H9 (cell line): ENCODE data around the gene ITGA4. TPM values are rescaled to one million over a fixed set of nuclear protein-coding genes. Genes with fewer than 3 reads are reported as not detected.

Experiments used
- DNase-seq: peaks from one replicate; pipeline ENCODE4 v3.0.0-alpha.2; 2017
- H2AFZ ChIP-seq: one replicate; pipeline ENCODE4 v1.6.1; 2013; ENCODE audit warnings: mild to moderate bottlenecking, low read length, control low read depth, moderate library complexity
- H2AK5ac ChIP-seq: 2 replicates; pipeline ENCODE4 v1.6.1; 2013; ENCODE audit warnings: low read length, control low read depth, mixed read lengths; ENCODE audit not compliant: insufficient read length
- H2BK120ac ChIP-seq: one replicate; pipeline ENCODE4 v1.6.1; 2013; ENCODE audit warnings: low read depth, mild to moderate bottlenecking, low read length, control low read depth, inconsistent platforms; ENCODE audit not compliant: poor library complexity, severe bottlenecking
- H2BK12ac ChIP-seq: 2 replicates; pipeline ENCODE4 v1.6.1; 2013; ENCODE audit warnings: low read length, control low read depth, mixed read lengths, low read depth; ENCODE audit not compliant: insufficient read length
- H2BK15ac ChIP-seq: 2 replicates; pipeline ENCODE4 v1.6.1; 2013; ENCODE audit warnings: low read depth, low read length, control low read depth
- H2BK20ac ChIP-seq: one replicate; pipeline ENCODE4 v1.6.1; 2013; ENCODE audit warnings: low read depth, mild to moderate bottlenecking, low read length, control low read depth, inconsistent platforms; ENCODE audit not compliant: poor library complexity, severe bottlenecking
- H2BK5ac ChIP-seq: 2 replicates; pipeline ENCODE4 v1.6.1; 2013; ENCODE audit warnings: low read length, control low read depth, mixed read lengths; ENCODE audit not compliant: insufficient read length
- H3K14ac ChIP-seq: 2 replicates; pipeline ENCODE4 v1.6.1; 2013; ENCODE audit warnings: low read length, control low read depth; ENCODE audit not compliant: insufficient read depth
- H3K18ac ChIP-seq: 2 replicates; pipeline ENCODE4 v1.6.1; 2013; ENCODE audit warnings: low read depth, mild to moderate bottlenecking, mixed read lengths, low read length, control low read depth; ENCODE audit not compliant: insufficient read length
- H3K23ac ChIP-seq: 2 replicates; pipeline ENCODE4 v1.6.1; 2013; ENCODE audit warnings: low read length, control low read depth, mixed read lengths, low read depth; ENCODE audit not compliant: insufficient read length
- H3K23me2 ChIP-seq: 2 replicates; pipeline ENCODE4 v1.6.1; 2013; ENCODE audit warnings: low read depth, mild to moderate bottlenecking, mixed read lengths, low read length, control low read depth; ENCODE audit not compliant: insufficient read length, poor library complexity, severe bottlenecking
- H3K27ac ChIP-seq: 2 replicates; pipeline ENCODE4 v1.5.1; 2013; ENCODE audit warnings: low read length, control low read depth, mixed read lengths, low read depth; ENCODE audit not compliant: insufficient read length
- H3K27me3 ChIP-seq: 2 replicates; pipeline ENCODE4 v1.6.1; 2013; ENCODE audit warnings: low read length, control low read depth, inconsistent platforms; ENCODE audit not compliant: insufficient read depth
- H3K4ac ChIP-seq: 2 replicates; pipeline ENCODE4 v1.6.1; 2013; ENCODE audit warnings: low read depth, mild to moderate bottlenecking, control low read depth, inconsistent platforms, low read length, moderate library complexity
- H3K4me1 ChIP-seq: 2 replicates; pipeline ENCODE4 v1.6.1; 2013; ENCODE audit warnings: low read length, control low read depth, inconsistent platforms; ENCODE audit not compliant: insufficient read depth
- H3K4me2 ChIP-seq: 2 replicates; pipeline ENCODE4 v1.6.1; 2013; ENCODE audit warnings: low read length, control low read depth, mixed read lengths; ENCODE audit not compliant: insufficient read length, insufficient read depth
- H3K56ac ChIP-seq: 2 replicates; pipeline ENCODE4 v1.6.1; 2013; ENCODE audit warnings: low read depth, mild to moderate bottlenecking, mixed read lengths, low read length, control low read depth; ENCODE audit not compliant: insufficient read length
- H3K79me1 ChIP-seq: 2 replicates; pipeline ENCODE4 v1.6.1; 2013; ENCODE audit warnings: low read depth, mild to moderate bottlenecking, moderate library complexity, low read length, control low read depth, inconsistent platforms; ENCODE audit not compliant: insufficient read depth, poor library complexity, severe bottlenecking
- H3K79me2 ChIP-seq: 2 replicates; pipeline ENCODE4 v1.6.1; 2013; ENCODE audit warnings: low read length, control low read depth, inconsistent platforms; ENCODE audit not compliant: insufficient read depth
- H3K9ac ChIP-seq: 2 replicates; pipeline ENCODE4 v1.6.1; 2013; ENCODE audit warnings: low read length, control low read depth, mixed read lengths; ENCODE audit not compliant: insufficient read length; ENCODE audit errors: extremely low read depth
- H3K9me3 ChIP-seq: one replicate; pipeline ENCODE4 v1.6.1; 2013; ENCODE audit warnings: low read depth, low read length, inconsistent platforms; ENCODE audit not compliant: control insufficient read depth
- H3T11ph ChIP-seq: one replicate; pipeline ENCODE4 v1.6.1; 2013; ENCODE audit warnings: mild to moderate bottlenecking, low read length, control low read depth, inconsistent platforms
- H4K20me1 ChIP-seq: one replicate; pipeline ENCODE4 v1.6.1; 2013; ENCODE audit not compliant: control insufficient read depth, insufficient read length, insufficient read depth
- H4K5ac ChIP-seq: 2 replicates; pipeline ENCODE4 v1.6.1; 2013; ENCODE audit warnings: low read depth, mild to moderate bottlenecking, mixed read lengths, low read length, control low read depth; ENCODE audit not compliant: insufficient read length
- H4K8ac ChIP-seq: replicated peaks from 2 replicates; pipeline ENCODE4 v1.6.1; 2013; ENCODE audit warnings: low read length, control low read depth, mixed read lengths, low read depth; ENCODE audit not compliant: insufficient read length
- H4K91ac ChIP-seq: 2 replicates; pipeline ENCODE4 v1.6.1; 2013; ENCODE audit warnings: low read depth, mild to moderate bottlenecking, moderate library complexity, mixed read lengths, low read length, control low read depth; ENCODE audit not compliant: insufficient read length
- H3K27ac Mint-ChIP-seq, 3 experiments: 2 replicates in 2 of 3; 3 replicates in 1 of 3; pipeline ENCODE4 v1.8.0; 2020 to 2021; ENCODE audit warnings: mixed read lengths in 3 of 3, mild to moderate bottlenecking in 1 of 3, moderate library complexity in 1 of 3
- H3K27me3 Mint-ChIP-seq: 2 replicates; pipeline ENCODE4 v1.8.0; 2021; ENCODE audit warnings: low read depth, mild to moderate bottlenecking, moderate library complexity, mixed read lengths
- H3K36me3 Mint-ChIP-seq, 3 experiments: 2 replicates in 2 of 3; 3 replicates in 1 of 3; pipeline ENCODE4 v1.8.0; 2020 to 2021; ENCODE audit warnings: low read depth in 3 of 3, mixed read lengths in 3 of 3; ENCODE audit not compliant: insufficient read depth in 1 of 3
- H3K4me1 Mint-ChIP-seq, 2 experiments: 2 replicates each; pipeline ENCODE4 v1.8.0; 2020; ENCODE audit warnings: mixed read lengths in 2 of 2
- H3K4me3 Mint-ChIP-seq, 2 experiments: 2 replicates in 1 of 2; 3 replicates in 1 of 2; pipeline ENCODE4 v1.8.0; 2020 to 2021; ENCODE audit warnings: mild to moderate bottlenecking in 2 of 2, mixed read lengths in 2 of 2, moderate library complexity in 1 of 2
- H3K9me3 Mint-ChIP-seq, 2 experiments: 2 replicates in 1 of 2; 3 replicates in 1 of 2; pipeline ENCODE4 v1.8.0; 2020; ENCODE audit warnings: mild to moderate bottlenecking in 2 of 2, mixed read lengths in 2 of 2, moderate library complexity in 1 of 2
- WGBS: extraction: QIAGEN DNeasy Blood & Tissue Kit; methylation state at CpG from one replicate; pipeline ENCODE4 v1.1.7; 2013; ENCODE audit warnings: missing lambda C conversion rate, low lambda C conversion rate, mixed read lengths; ENCODE audit not compliant: insufficient read length; ENCODE audit errors: extremely low coverage; 5-methylcytosine and 5-hydroxymethylcytosine counted together
- total RNA-seq: library from RNA; stranded (reverse); gene quantifications from 2 replicates; pipeline ENCODE4 v1.2.1, GENCODE V29; 2021
- TF ChIP-seq, protein P1 (sequence below): fragments of 200-600 bp; sonication (generic); conservative IDR thresholded peaks from 3 replicates; pipeline ENCODE4 v1.8.0; 2021; ENCODE audit warnings: antibody characterized with exemption, mild to moderate bottlenecking

Gene ITGA4
- total RNA-seq, 1 experiment from 2014 or later: 1.3 TPM

DNA sequence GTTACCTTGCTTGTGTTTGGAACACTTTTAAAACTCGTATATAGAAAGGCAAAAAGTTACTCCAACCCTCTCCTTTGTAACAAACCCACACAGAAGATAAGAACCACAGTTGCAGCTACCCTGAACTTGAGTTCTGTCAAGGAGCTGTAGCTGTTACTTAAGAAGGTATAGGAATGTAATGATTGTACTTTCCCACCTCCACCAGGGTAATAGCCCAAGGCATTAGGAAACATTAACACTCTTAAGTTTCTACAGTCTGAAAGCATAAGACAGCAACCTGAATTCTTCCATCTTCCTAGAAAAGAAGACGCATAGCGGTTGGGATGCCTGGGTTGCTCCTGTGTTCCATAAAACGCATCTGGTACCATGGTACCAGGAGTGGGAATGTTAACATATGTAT, 43.0 kb downstream of the ITGA4 start:
- Mint-ChIP-seq H3K27me3 (no peaks in the 10 kb centered on the region), H3K4me3 (no peak overlapping the region), H3K27ac (no peak overlapping the region), H3K9me3 (no peaks in the 10 kb centered on the region), H3K36me3 (no peaks in the 10 kb centered on the region), H3K4me1 (peaks cover 9 to 10% of the 10 kb centered on the region in 2 experiments)
- H3T11ph ChIP-seq: no peak overlapping the region
- H3K56ac ChIP-seq: no peak overlapping the region
- no peak overlapping the region for H3K14ac ChIP-seq
- no peak overlapping the region for H3K18ac ChIP-seq
- no peak overlapping the region for H2BK120ac ChIP-seq
- no CpG with 5 or more reads among the region's 4 CpGs for WGBS
- H4K91ac ChIP-seq: no peak overlapping the region
- no peak overlapping the region for H2BK12ac ChIP-seq
- H3K23me2 ChIP-seq: no peaks in the 10 kb centered on the region
- no peaks in the 10 kb centered on the region for H3K79me1 ChIP-seq
- H2BK20ac ChIP-seq: no peak overlapping the region
- H3K9ac ChIP-seq: no peak overlapping the region
- H4K8ac ChIP-seq: no peak overlapping the region
- no peak overlapping the region for H2AK5ac ChIP-seq
- H2BK5ac ChIP-seq: no peak overlapping the region
- no peaks in the 10 kb centered on the region for H3K79me2 ChIP-seq
- H4K5ac ChIP-seq: no peak overlapping the region
- no peak overlapping the region for H3K4ac ChIP-seq
- no peak overlapping the region for H2BK15ac ChIP-seq
- H3K23ac ChIP-seq: no peak overlapping the region
- H3K4me2 ChIP-seq: no peak overlapping the region
- no peak overlapping the region for H2AFZ ChIP-seq
- no peaks in the 10 kb centered on the region; the same call in 1 of the 2 replicates for H3K4me1 ChIP-seq
- peaks cover 3% of the 10 kb centered on the region; the same call in 1 of the 2 replicates for H3K27me3 ChIP-seq
- no peaks in the 10 kb centered on the region for H4K20me1 ChIP-seq
- TF ChIP-seq, protein P1, sequence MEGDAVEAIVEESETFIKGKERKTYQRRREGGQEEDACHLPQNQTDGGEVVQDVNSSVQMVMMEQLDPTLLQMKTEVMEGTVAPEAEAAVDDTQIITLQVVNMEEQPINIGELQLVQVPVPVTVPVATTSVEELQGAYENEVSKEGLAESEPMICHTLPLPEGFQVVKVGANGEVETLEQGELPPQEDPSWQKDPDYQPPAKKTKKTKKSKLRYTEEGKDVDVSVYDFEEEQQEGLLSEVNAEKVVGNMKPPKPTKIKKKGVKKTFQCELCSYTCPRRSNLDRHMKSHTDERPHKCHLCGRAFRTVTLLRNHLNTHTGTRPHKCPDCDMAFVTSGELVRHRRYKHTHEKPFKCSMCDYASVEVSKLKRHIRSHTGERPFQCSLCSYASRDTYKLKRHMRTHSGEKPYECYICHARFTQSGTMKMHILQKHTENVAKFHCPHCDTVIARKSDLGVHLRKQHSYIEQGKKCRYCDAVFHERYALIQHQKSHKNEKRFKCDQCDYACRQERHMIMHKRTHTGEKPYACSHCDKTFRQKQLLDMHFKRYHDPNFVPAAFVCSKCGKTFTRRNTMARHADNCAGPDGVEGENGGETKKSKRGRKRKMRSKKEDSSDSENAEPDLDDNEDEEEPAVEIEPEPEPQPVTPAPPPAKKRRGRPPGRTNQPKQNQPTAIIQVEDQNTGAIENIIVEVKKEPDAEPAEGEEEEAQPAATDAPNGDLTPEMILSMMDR: no peak
- H3K27ac ChIP-seq: no peak overlapping the region
- H3K9me3 ChIP-seq: no peaks in the 10 kb centered on the region
- DNase-seq: no peak
